Prostate gland (tissue), 2 donors: ENCODE data around the gene EFCAB13.

Source experiments
- CTCF ChIP-seq, 4 experiments: fragments of 200-600 bp in 2 of 4; fragments of 450-650 bp in 2 of 4; sonication (generic) in 2 of 4; IDR thresholded peaks; 1 replicate in 3 of 4; 2 replicates in 1 of 4; pipeline ENCODE4 v1.5.1; 2016 to 2019; ENCODE audit warnings: antibody characterized with exemption in 4 of 4, mild to moderate bottlenecking in 2 of 4, moderate library complexity in 2 of 4
- POLR2AphosphoS5 ChIP-seq: sonication (generic); formaldehyde crosslinking; IDR thresholded peaks from one replicate; pipeline ENCODE4 v1.6.1; 2017; ENCODE audit warnings: antibody characterized with exemption

GRCh38 chr17:47401100-47401499, 77.3 kb downstream of the EFCAB13 start:
- TF ChIP-seq CTCF (IDR thresholded peaks at IDR 0.05) (no peak), POLR2AphosphoS5 (no peak)
